H1 (cell line): Measurements from ENCODE around the gene TAPBPL. TPM values are rescaled to one million over a fixed set of nuclear protein-coding genes. Genes with fewer than 3 reads are reported as not detected.

Experiments used
- ATF3 ChIP-seq: IDR thresholded peaks from 2 replicates; pipeline ENCODE4 v1.6.1; 2011; ENCODE audit warnings: low read depth, mild to moderate bottlenecking, low read length; ENCODE audit not compliant: insufficient read depth
- SP1 ChIP-seq: IDR thresholded peaks from 2 replicates; pipeline ENCODE4 v1.6.1; 2011; ENCODE audit warnings: low read depth, low read length
- polyA plus RNA-seq, 7 experiments: library from polyadenylated mRNA; depleted of rRNA in 3 of 7; stranded (reverse) in 5 of 7; unstranded in 2 of 7; fragments of >200 nt in 5 of 7; fragments of 200-250 nt in 2 of 7; gene quantifications; 1 replicate in 5 of 7; 2 replicates in 1 of 7; 4 replicates in 1 of 7; pipeline versions ENCODE4 v1.2.1 to v1.2.3, GENCODE V29; 2011 to 2013; ENCODE audit warnings: missing spikeins in 2 of 7, mixed read lengths in 2 of 7
- total RNA-seq: library from RNA; stranded (reverse); fragmentation: NEBNext Ultra II Directional; extraction: Animal tissue kit (Norgen Biotek cat#: 25700); gene quantifications from 2 replicates; pipeline ENCODE4 v1.2.1, GENCODE V29; 2021

The TAPBPL gene
- total and polyA plus RNA-seq, 2 of the 8 experiments (the other 6 are each of a cell fraction or from before 2014, with no cell fraction given) = 0.61 to 1.5 TPM

GRCh38 chr12:6460751-6461371 is 9.0 kb downstream of the TAPBPL start (continued):
- no peak for TF ChIP-seq ATF3
- no peak for TF ChIP-seq SP1
